Superior temporal gyrus (tissue), 1 donor: ENCODE data around the gene RNF175.
"Not testable (repeated sequence)": the region's sequence is repeated elsewhere in the genome, so short reads cannot be mapped to it uniquely, and the experiment has no call there.

Experiments
- DNase-seq: peaks from one replicate; pipeline ENCODE4 v3.0.0-alpha.2; 2016; ENCODE audit errors: extremely low spot score

RNF175 gene

GRCh38 chr4:153683763-153684181 lies 76.1 kb downstream of the RNF175 start:
- DNase-seq: no peak

- DNase-seq: no peak
These were observed 80.3 kb downstream of the RNF175 start for GRCh38 chr4:153679486-153679885.

- DNase-seq: no peak
These were observed 82.8 kb downstream of the RNF175 start for GRCh38 chr4:153676984-153677383.

GRCh38 chr4:153676486-153676885 lies 83.3 kb downstream of the RNF175 start:
- DNase-seq: no peak

- DNase-seq: no peak
These were observed 90.0 kb downstream of the RNF175 start for GRCh38 chr4:153669838-153670237.

- DNase-seq: no peak
These were observed 91.2 kb downstream of the RNF175 start for GRCh38 chr4:153668647-153669046.

GRCh38 chr4:153666505-153666904 lies 93.3 kb downstream of the RNF175 start:
- DNase-seq: not testable (repeated sequence)

GRCh38 chr4:153663667-153664066 lies 96.2 kb downstream of the RNF175 start:
- no peak for DNase-seq

- DNase-seq: no peak
These were observed 97.9 kb downstream of the RNF175 start for GRCh38 chr4:153661908-153662307.

- DNase-seq: no peak
These were observed 98.5 kb downstream of the RNF175 start for GRCh38 chr4:153661215-153661822.
